GM23338 (cell line): ENCODE results near the gene KCTD10. TPM values are rescaled to one million over a fixed set of nuclear protein-coding genes. Genes with fewer than 3 reads are reported as not detected.

Experiments
- ATAC-seq: fragments of 200-7000 bp; cut with Tn5 transposase; 3 replicates; pipeline ENCODE4 v1.9.1; 2020
- DNase-seq: peaks from one replicate; pipeline ENCODE4 v3.0.0-alpha.2; 2015; ENCODE audit warnings: low spot score
- H2AFZ ChIP-seq: fragments of 200-600 bp; sonication (generic); 2 replicates; pipeline ENCODE4 v1.8.0; 2016; ENCODE audit warnings: antibody characterized with exemption, mild to moderate bottlenecking, moderate library complexity
- H3F3A ChIP-seq: fragments of 200-600 bp; sonication (generic); replicated peaks from 2 replicates; pipeline ENCODE4 v1.8.0; 2017; ENCODE audit warnings: antibody characterized with exemption, mixed run types, low read depth
- H3K27ac ChIP-seq: fragments of 200-600 bp; sonication (generic); 2 replicates; pipeline ENCODE4 v1.6.1; 2016; ENCODE audit warnings: low read depth
- H3K27me3 ChIP-seq: fragments of 200-600 bp; sonication (generic); 2 replicates; pipeline ENCODE4 v1.8.0; 2016; ENCODE audit warnings: mild to moderate bottlenecking, mixed run types, moderate library complexity; ENCODE audit not compliant: insufficient read depth
- H3K36me3 ChIP-seq: fragments of 200-600 bp; sonication (generic); 2 replicates; pipeline ENCODE4 v1.8.0; 2016; ENCODE audit warnings: mild to moderate bottlenecking; ENCODE audit not compliant: insufficient read depth
- H3K4me1 ChIP-seq: fragments of 200-600 bp; sonication (generic); 2 replicates; pipeline ENCODE4 v1.8.0; 2016; ENCODE audit warnings: mild to moderate bottlenecking, moderate library complexity; ENCODE audit not compliant: insufficient read depth
- H3K4me2 ChIP-seq: fragments of 200-600 bp; sonication (generic); 2 replicates; pipeline ENCODE4 v1.7.1; 2017; ENCODE audit warnings: mixed run types
- H3K4me3 ChIP-seq: fragments of 200-600 bp; sonication (generic); 2 replicates; pipeline ENCODE4 v1.6.1; 2016; ENCODE audit warnings: mixed run types
- H3K79me2 ChIP-seq: fragments of 200-600 bp; sonication (generic); replicated peaks from 2 replicates; pipeline ENCODE4 v1.8.0; 2017; ENCODE audit warnings: mild to moderate bottlenecking; ENCODE audit not compliant: insufficient read depth
- H3K9me2 ChIP-seq: fragments of 200-600 bp; sonication (generic); 2 replicates; pipeline ENCODE4 v1.8.0; 2017; ENCODE audit not compliant: insufficient read depth
- H4K20me1 ChIP-seq: fragments of 200-600 bp; sonication (generic); replicated peaks from 2 replicates; pipeline ENCODE4 v1.8.0; 2017; ENCODE audit warnings: mild to moderate bottlenecking; ENCODE audit not compliant: insufficient read depth
- H3K27ac Mint-ChIP-seq: 2 replicates; pipeline ENCODE4 v1.8.0; 2020; ENCODE audit warnings: inconsistent platforms, mild to moderate bottlenecking, moderate library complexity, mixed read lengths
- H3K27me3 Mint-ChIP-seq: 3 replicates; pipeline ENCODE4 v1.8.0; 2022; ENCODE audit warnings: low read depth, mild to moderate bottlenecking, moderate library complexity, mixed read lengths, inconsistent platforms; ENCODE audit not compliant: insufficient read depth, poor library complexity
- H3K36me3 Mint-ChIP-seq: 3 replicates; pipeline ENCODE4 v1.8.0; 2021; ENCODE audit warnings: low read depth, mild to moderate bottlenecking, inconsistent platforms, moderate library complexity, mixed read lengths
- H3K4me1 Mint-ChIP-seq: 3 replicates; pipeline ENCODE4 v1.8.0; 2020; ENCODE audit warnings: mild to moderate bottlenecking, inconsistent platforms, mixed read lengths
- H3K4me3 Mint-ChIP-seq: 3 replicates; pipeline ENCODE4 v1.8.0; 2021; ENCODE audit warnings: moderate library complexity, mild to moderate bottlenecking, inconsistent platforms, mixed read lengths
- H3K9me3 Mint-ChIP-seq: 3 replicates; pipeline ENCODE4 v1.8.0; 2020; ENCODE audit warnings: moderate library complexity, mild to moderate bottlenecking, inconsistent platforms, mixed read lengths
- CREB1 ChIP-seq: fragments of 250-450 bp; sonication (Bioruptor Pico); IDR thresholded peaks from 2 replicates; pipeline ENCODE4 v1.5.0; 2020; ENCODE audit warnings: low read depth, mild to moderate bottlenecking, moderate library complexity
- EZH2phosphoT487 ChIP-seq: fragments of 200-600 bp; sonication (generic); IDR thresholded peaks from one replicate; pipeline ENCODE4 v1.8.1; 2018; ENCODE audit warnings: antibody characterized with exemption; ENCODE audit not compliant: unreplicated experiment
- JUNB ChIP-seq: IDR thresholded peaks from one replicate; pipeline ENCODE4 v1.6.1; 2016; ENCODE audit warnings: antibody characterized with exemption; ENCODE audit not compliant: unreplicated experiment
- POLR2AphosphoS5 ChIP-seq: IDR thresholded peaks from 2 replicates; pipeline ENCODE4 v1.6.1; 2016; ENCODE audit warnings: antibody characterized with exemption, low read depth
- STAT1 ChIP-seq: IDR thresholded peaks from one replicate; pipeline ENCODE4 v1.6.1; 2016; ENCODE audit warnings: antibody characterized with exemption; ENCODE audit not compliant: unreplicated experiment
- ZNF114 ChIP-seq: fragments of 250-450 bp; sonication (Bioruptor Pico); IDR thresholded peaks from 2 replicates; pipeline ENCODE4 v1.5.0; 2020; ENCODE audit warnings: mild to moderate bottlenecking, moderate library complexity
- ZNF331 ChIP-seq: fragments of 250-450 bp; sonication (Bioruptor Pico); IDR thresholded peaks from 2 replicates; pipeline ENCODE4 v1.5.0; 2020; ENCODE audit warnings: low read depth, mild to moderate bottlenecking, moderate library complexity
- polyA plus RNA-seq: library from polyadenylated mRNA; unstranded; fragments of >200 nt; fragmentation: Nextera tagmentation; extraction: Ambion mirVana; gene quantifications from 2 replicates; pipeline ENCODE4 v1.2.1, GENCODE V29; 2016
- total RNA-seq: library from RNA; depleted of rRNA; stranded (reverse); fragments of >200 nt; shearing (Covaris generic); gene quantifications from 2 replicates; pipeline ENCODE4 v1.2.3, GENCODE V29; 2014
- TF ChIP-seq, protein P1 (sequence below): IDR thresholded peaks from one replicate; pipeline ENCODE4 v1.6.1; 2018; ENCODE audit warnings: antibody characterized with exemption; ENCODE audit not compliant: unreplicated experiment
- TF ChIP-seq, protein P2 (sequence below): IDR thresholded peaks from 2 replicates; pipeline ENCODE4 v1.6.1; 2016; ENCODE audit warnings: antibody characterized with exemption
- TF ChIP-seq, protein P3 (sequence below): fragments of 250-450 bp; sonication (Bioruptor Pico); IDR thresholded peaks from 2 replicates; pipeline ENCODE4 v1.5.0; 2020; ENCODE audit warnings: mild to moderate bottlenecking, moderate library complexity

The KCTD10 gene
- total and polyA plus RNA-seq, 2 experiments from 2014 or later, result 15.8 to 45.2 TPM

DNA sequence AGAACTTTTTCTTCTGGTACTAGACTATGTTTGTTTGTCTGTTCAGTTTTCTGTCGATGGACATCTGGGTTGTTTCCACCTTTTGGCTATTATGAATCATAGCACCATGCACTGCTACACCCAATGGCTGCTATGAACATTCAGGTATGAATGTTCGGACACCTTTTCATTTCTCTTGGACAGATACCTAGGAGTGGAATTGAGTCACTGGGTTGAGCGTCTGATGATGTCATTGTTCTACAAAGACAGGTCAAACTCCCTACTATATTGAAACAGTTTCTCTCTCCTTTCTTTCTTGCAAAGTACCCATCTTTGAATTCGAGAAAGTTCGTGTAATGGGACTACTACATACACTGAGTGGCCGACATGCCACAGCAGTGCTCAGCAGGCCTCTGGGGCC lies 44.7 kb downstream of the KCTD10 start (continued):
- TF ChIP-seq, protein P1, sequence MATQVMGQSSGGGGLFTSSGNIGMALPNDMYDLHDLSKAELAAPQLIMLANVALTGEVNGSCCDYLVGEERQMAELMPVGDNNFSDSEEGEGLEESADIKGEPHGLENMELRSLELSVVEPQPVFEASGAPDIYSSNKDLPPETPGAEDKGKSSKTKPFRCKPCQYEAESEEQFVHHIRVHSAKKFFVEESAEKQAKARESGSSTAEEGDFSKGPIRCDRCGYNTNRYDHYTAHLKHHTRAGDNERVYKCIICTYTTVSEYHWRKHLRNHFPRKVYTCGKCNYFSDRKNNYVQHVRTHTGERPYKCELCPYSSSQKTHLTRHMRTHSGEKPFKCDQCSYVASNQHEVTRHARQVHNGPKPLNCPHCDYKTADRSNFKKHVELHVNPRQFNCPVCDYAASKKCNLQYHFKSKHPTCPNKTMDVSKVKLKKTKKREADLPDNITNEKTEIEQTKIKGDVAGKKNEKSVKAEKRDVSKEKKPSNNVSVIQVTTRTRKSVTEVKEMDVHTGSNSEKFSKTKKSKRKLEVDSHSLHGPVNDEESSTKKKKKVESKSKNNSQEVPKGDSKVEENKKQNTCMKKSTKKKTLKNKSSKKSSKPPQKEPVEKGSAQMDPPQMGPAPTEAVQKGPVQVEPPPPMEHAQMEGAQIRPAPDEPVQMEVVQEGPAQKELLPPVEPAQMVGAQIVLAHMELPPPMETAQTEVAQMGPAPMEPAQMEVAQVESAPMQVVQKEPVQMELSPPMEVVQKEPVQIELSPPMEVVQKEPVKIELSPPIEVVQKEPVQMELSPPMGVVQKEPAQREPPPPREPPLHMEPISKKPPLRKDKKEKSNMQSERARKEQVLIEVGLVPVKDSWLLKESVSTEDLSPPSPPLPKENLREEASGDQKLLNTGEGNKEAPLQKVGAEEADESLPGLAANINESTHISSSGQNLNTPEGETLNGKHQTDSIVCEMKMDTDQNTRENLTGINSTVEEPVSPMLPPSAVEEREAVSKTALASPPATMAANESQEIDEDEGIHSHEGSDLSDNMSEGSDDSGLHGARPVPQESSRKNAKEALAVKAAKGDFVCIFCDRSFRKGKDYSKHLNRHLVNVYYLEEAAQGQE, result no peak
- no peak for TF ChIP-seq EZH2phosphoT487
- no peak for TF ChIP-seq JUNB
- TF ChIP-seq CREB1 (CRISPR knock-in tag), result no peak

DNA sequence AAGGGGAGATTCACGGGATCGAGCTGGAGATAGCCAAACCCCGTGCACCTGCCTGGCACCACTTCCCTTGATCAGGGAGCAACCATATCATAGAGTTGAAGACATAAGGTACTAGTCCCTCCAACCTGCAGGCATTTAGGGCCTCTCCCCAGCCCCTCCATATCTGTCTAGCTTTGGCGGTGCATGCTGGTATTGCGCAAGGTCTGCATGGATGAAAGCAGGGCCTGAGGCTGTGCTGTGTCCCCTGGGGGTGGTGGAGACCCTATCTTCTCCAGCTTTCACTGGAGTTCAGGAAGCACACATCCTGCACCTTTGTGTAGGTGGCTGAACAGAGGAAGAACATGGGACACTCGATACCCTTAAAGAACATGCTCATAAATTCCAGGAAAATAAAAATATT lies 46.9 kb downstream of the KCTD10 start:
- Histone ChIP-seq H3K4me2 (no peak overlapping the region), H3K36me3 (no peaks in the 10 kb centered on the region), H3K79me2 (no peaks in the 10 kb centered on the region), H4K20me1 (no peaks in the 10 kb centered on the region; the same call in 1 of the 2 replicates), H3K27me3 (no peaks in the 10 kb centered on the region), H3K4me1 (peaks cover 10% of the 10 kb centered on the region), H3K4me3 (no peak overlapping the region), H3K27ac (no peak overlapping the region), H2AFZ (no peak overlapping the region), H3F3A (no peaks in the 10 kb centered on the region), H3K9me2 (no peaks in the 10 kb centered on the region)
- DNase-seq (no peak), ATAC-seq (no peak)
- Mint-ChIP-seq H3K36me3 (no peaks in the 10 kb centered on the region), H3K27ac (no peak overlapping the region), H3K27me3 (peaks cover 10% of the 10 kb centered on the region), H3K9me3 (peaks cover 7% of the 10 kb centered on the region; the same call in 2 of the 3 replicates), H3K4me3 (no peak overlapping the region), H3K4me1 (peaks cover 24% of the 10 kb centered on the region)
- TF ChIP-seq STAT1 (no peak), JUNB (no peak), EZH2phosphoT487 (no peak), ZNF114 (CRISPR knock-in tag) (no peak), CREB1 (CRISPR knock-in tag) (no peak), ZNF331 (CRISPR knock-in tag) (no peak), POLR2AphosphoS5 (no peak)
- TF ChIP-seq, protein P2, sequence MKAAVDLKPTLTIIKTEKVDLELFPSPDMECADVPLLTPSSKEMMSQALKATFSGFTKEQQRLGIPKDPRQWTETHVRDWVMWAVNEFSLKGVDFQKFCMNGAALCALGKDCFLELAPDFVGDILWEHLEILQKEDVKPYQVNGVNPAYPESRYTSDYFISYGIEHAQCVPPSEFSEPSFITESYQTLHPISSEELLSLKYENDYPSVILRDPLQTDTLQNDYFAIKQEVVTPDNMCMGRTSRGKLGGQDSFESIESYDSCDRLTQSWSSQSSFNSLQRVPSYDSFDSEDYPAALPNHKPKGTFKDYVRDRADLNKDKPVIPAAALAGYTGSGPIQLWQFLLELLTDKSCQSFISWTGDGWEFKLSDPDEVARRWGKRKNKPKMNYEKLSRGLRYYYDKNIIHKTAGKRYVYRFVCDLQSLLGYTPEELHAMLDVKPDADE, result no peak
- TF ChIP-seq, protein P3, sequence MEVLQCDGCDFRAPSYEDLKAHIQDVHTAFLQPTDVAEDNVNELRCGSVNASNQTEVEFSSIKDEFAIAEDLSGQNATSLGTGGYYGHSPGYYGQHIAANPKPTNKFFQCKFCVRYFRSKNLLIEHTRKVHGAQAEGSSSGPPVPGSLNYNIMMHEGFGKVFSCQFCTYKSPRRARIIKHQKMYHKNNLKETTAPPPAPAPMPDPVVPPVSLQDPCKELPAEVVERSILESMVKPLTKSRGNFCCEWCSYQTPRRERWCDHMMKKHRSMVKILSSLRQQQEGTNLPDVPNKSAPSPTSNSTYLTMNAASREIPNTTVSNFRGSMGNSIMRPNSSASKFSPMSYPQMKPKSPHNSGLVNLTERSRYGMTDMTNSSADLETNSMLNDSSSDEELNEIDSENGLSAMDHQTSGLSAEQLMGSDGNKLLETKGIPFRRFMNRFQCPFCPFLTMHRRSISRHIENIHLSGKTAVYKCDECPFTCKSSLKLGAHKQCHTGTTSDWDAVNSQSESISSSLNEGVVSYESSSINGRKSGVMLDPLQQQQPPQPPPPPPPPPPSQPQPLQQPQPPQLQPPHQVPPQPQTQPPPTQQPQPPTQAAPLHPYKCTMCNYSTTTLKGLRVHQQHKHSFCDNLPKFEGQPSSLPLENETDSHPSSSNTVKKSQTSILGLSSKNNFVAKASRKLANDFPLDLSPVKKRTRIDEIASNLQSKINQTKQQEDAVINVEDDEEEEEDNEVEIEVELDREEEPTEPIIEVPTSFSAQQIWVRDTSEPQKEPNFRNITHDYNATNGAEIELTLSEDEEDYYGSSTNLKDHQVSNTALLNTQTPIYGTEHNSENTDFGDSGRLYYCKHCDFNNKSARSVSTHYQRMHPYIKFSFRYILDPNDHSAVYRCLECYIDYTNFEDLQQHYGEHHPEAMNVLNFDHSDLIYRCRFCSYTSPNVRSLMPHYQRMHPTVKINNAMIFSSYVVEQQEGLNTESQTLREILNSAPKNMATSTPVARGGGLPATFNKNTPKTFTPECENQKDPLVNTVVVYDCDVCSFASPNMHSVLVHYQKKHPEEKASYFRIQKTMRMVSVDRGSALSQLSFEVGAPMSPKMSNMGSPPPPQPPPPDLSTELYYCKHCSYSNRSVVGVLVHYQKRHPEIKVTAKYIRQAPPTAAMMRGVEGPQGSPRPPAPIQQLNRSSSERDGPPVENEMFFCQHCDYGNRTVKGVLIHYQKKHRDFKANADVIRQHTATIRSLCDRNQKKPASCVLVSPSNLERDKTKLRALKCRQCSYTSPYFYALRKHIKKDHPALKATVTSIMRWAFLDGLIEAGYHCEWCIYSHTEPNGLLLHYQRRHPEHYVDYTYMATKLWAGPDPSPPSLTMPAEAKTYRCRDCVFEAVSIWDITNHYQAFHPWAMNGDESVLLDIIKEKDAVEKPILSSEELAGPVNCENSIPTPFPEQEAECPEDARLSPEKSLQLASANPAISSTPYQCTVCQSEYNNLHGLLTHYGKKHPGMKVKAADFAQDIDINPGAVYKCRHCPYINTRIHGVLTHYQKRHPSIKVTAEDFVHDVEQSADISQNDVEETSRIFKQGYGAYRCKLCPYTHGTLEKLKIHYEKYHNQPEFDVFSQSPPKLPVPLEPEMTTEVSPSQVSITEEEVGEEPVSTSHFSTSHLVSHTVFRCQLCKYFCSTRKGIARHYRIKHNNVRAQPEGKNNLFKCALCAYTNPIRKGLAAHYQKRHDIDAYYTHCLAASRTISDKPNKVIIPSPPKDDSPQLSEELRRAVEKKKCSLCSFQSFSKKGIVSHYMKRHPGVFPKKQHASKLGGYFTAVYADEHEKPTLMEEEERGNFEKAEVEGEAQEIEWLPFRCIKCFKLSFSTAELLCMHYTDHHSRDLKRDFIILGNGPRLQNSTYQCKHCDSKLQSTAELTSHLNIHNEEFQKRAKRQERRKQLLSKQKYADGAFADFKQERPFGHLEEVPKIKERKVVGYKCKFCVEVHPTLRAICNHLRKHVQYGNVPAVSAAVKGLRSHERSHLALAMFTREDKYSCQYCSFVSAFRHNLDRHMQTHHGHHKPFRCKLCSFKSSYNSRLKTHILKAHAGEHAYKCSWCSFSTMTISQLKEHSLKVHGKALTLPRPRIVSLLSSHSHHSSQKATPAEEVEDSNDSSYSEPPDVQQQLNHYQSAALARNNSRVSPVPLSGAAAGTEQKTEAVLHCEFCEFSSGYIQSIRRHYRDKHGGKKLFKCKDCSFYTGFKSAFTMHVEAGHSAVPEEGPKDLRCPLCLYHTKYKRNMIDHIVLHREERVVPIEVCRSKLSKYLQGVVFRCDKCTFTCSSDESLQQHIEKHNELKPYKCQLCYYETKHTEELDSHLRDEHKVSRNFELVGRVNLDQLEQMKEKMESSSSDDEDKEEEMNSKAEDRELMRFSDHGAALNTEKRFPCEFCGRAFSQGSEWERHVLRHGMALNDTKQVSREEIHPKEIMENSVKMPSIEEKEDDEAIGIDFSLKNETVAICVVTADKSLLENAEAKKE, result no peak
- TF ChIP-seq, protein P1, result no peak
